ENCODE measurements around the gene CIC.

CIC gene

GRCh38 chr19:42268704-42269477 is at the start of gene CIC:
Gene CIC, plus strand, starts transcription at chr19:42269252. Its CDS starts 2,532 bp downstream, at chr19:42271784.
- DNase-seq (ENCODE audit: low read depth in 2 of 2) = peak; percentile 100
- peak within 1 kb of the TSS; percentile 77 to 87 for H3K4me3 ChIP-seq (replicated peaks in 1 of 2; ENCODE audit: low read depth in 2 of 2, low read length in 2 of 2)
- TF ChIP-seq CTCF (IDR thresholded peaks at IDR 0.05; ENCODE audit: low read depth, low read length) = no peak

DNA sequence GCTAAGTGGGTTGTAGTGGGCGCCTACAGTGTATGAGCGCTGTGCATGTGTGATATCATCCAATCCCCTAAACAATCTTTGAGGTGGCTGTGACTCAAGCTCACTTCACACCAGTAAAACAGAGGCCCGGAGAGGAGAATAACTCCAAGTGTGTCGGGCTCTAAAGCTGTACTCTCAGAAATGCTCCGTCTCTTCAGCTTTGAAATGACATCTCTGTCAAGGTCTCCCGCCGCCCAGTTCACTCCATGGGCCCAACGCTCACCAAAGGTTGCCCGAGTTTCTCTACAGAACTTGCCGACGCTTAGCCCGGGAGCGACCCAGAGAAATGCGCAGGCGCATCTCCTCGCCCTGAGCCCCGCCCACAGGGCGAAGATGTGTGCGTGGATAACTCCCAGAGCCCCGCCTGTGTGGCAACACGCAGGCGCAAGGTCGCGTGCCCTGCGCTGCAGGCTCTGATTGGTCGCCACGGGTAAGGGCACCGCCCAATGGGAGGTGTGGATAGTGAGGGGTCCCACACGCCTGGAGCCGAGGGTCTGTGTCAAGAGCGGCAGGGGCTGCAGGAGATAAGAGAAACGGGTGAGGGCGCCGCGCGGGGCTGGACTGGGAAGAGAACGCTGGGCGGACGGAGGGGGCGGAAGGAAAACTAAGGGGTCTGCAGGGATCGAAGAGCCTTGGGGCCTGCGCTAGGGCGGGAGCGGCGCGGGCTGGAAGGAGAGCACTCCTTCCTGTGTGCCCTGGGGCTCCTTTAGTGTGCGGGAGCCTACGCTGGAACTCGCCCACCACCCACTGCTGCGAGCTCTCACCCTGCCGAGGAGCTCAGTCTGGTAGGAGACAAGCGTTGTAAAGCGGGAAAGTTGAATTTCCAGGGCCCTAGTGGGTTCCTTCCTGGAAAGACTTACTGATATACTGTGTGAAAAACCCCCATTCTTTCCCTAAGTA is 49.0 kb upstream of the CIC start, which contains the start of gene ZNF526:
ZNF526 (plus strand) TSS at position 501 of the 939 bp plus-strand sequence. CDS start 4,092 bp downstream, outside the sequence.
- H3K4me3 ChIP-seq (replicated peaks in 1 of 2; ENCODE audit: low read depth in 2 of 2, low read length in 2 of 2) = peak within 1 kb of the TSS; percentile 96 to 99
- TF ChIP-seq CTCF (IDR thresholded peaks at IDR 0.05; ENCODE audit: low read depth, low read length) = no peak
- peak; percentile 97 to 98 for DNase-seq (ENCODE audit: low read depth in 2 of 2)

DNA sequence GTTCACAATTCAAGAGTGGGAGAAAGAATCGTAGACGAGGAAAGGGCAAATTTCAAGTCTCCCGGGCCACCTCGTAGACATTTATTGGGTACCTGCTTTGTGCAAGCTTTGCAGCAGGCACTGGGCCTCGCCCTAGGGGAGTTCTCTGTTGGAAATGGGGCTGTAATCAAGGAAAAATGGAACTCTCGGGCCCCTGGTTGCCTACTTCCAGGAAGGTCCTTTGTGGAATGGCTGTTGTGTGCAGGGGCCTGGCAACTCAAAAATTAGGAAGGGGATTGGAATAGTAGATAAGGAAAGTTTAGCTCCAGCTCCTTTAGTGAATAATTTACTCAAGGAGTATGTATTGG is 48.3 kb upstream of the CIC start:
- TF ChIP-seq CTCF (IDR thresholded peaks at IDR 0.05; ENCODE audit: low read depth, low read length) = no peak
- DNase-seq (ENCODE audit: low read depth in 2 of 2) = no peak
- H3K4me3 ChIP-seq (replicated peaks in 1 of 2; ENCODE audit: low read depth in 2 of 2, low read length in 2 of 2) = peak overlapping the region; percentile 96 to 99

DNA sequence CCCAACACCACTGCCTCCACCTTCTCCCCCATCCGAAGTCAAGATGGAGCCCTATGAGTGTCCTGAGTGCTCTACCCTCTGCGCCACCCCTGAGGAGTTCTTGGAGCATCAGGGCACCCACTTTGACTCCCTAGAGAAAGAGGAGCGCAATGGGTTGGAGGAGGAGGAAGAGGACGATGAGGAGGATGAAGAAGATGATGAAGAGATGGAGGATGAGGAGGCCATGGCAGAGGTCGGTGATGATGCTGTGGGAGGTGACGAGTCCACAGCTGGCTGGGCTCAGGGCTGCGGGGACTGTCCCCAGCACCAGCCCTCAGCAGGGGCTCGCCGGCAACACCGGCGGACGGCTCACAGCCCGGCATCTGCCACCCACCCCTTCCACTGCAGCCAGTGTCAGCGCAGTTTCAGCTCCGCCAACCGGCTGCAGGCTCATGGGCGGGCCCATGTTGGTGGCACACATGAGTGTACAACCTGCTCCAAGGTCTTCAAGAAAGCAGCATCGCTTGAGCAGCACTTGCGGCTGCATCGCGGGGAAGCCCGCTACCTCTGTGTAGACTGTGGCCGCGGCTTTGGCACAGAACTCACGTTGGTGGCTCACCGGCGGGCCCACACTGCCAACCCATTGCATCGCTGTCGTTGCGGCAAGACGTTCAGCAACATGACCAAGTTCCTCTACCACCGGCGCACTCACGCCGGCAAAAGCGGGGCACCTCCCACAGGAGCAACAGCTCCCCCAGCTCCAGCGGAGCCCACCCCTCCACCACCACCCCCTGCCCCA is 43.9 kb upstream of the CIC start:
- H3K4me3 ChIP-seq (replicated peaks in 1 of 2; ENCODE audit: low read depth in 2 of 2, low read length in 2 of 2) = no peak overlapping the region
- TF ChIP-seq CTCF (IDR thresholded peaks at IDR 0.05; ENCODE audit: low read depth, low read length) = no peak
- no peak for DNase-seq (ENCODE audit: low read depth in 2 of 2)

- no peak for TF ChIP-seq CTCF (IDR thresholded peaks at IDR 0.05; ENCODE audit: low read depth, low read length)
- DNase-seq (ENCODE audit: low read depth in 2 of 2) = no peak
- no peak overlapping the region for H3K4me3 ChIP-seq (replicated peaks in 1 of 2; ENCODE audit: low read depth in 2 of 2, low read length in 2 of 2)
Observed at GRCh38 chr19:42225718-42226292, 43.2 kb upstream of the CIC start.

- TF ChIP-seq CTCF (IDR thresholded peaks at IDR 0.05; ENCODE audit: low read depth, low read length) = no peak
- H3K4me3 ChIP-seq (replicated peaks in 1 of 2; ENCODE audit: low read depth in 2 of 2, low read length in 2 of 2) = no peak overlapping the region
- no peak for DNase-seq (ENCODE audit: low read depth in 2 of 2)
Observed at GRCh38 chr19:42226886-42227285, 42.2 kb upstream of the CIC start.
